Measurements from ENCODE around the gene TMEM269.

- TF ChIP-seq POLR2A (IDR thresholded peaks at IDR 0.05; ENCODE audit: low read depth, low read length): no peak
- TF ChIP-seq SPI1 (IDR thresholded peaks at IDR 0.05; ENCODE audit: low read depth, low read length): no peak
These were observed 45.8 kb downstream of the TMEM269 start for GRCh38 chr1:42830631-42831030.
